ENCODE results near the gene MYADML2. TPM values are rescaled to one million over a fixed set of nuclear protein-coding genes. Genes with fewer than 3 reads are reported as not detected.

MYADML2 gene
- total RNA-seq, 1 donor from 2014 or later, result not detected

DNA sequence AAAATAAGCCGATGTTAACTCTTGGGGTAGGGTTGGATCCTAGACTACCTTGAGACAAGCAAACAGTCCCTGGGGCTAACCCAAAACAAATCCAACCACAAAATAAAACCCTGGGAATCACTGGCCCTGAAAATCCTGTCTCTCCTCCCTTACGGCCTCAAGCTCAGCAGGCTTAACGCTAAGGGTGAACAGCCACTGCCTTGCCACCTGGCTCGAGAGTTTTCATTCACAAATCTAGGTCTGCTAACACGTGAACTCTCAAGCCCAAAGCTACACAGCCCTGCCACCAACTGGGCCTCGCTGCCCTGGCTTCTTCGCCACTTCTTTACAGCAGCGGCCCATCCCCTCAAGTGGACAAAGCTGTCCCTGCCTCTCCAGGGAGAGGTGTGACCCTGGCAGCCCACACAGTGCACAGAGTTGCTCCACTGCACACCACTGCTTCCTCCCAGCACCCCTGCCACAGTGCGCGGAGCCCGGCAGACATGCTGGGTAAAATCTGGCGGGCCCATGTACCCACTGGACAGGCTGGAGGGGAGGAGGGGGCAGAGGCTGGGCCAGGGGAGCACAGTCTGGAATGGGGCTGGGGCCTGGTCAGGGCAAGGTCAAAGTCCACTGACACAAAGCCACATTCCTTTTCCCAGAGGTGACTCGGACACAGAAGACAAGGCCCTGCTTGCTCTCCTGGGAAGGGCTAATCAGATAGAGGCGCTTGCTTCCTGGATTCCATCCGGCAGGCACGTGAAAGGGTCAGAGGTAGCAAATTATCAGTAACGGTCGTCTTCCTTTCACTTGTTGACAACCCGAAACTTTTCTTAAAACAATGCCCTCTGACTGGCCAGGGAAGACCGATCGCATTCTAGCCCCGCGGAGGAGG lies 36.8 kb downstream of the MYADML2 start:
- Mint-ChIP-seq H3K27ac (peak overlapping the region; percentile 90), H3K4me3 (peak overlapping the region; percentile 93)
- no peak for DNase-seq (ENCODE audit: extremely low spot score, unreplicated experiment)

DNA sequence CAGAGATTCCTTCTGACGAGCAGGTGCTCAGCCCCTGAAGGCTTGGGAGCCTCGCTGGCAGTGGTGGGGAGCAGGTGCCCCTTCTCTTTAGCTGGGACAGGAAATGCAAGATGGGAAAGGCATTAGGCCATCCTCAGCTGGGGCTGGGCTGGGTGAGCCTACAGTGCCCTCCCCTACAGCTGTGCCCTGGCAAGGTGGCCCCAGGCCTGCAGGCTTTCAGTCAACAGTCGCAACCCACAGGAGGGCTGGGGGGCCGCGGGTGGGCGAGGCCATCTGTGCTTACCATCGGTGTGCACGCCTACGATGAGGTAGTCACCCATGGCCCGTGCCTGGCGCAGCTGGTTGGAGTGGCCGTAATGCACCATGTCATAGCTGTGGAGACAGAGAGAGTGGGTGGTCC lies 37.8 kb downstream of the MYADML2 start:
- H3K27ac Mint-ChIP-seq, result no peak overlapping the region
- TF ChIP-seq, protein P1, sequence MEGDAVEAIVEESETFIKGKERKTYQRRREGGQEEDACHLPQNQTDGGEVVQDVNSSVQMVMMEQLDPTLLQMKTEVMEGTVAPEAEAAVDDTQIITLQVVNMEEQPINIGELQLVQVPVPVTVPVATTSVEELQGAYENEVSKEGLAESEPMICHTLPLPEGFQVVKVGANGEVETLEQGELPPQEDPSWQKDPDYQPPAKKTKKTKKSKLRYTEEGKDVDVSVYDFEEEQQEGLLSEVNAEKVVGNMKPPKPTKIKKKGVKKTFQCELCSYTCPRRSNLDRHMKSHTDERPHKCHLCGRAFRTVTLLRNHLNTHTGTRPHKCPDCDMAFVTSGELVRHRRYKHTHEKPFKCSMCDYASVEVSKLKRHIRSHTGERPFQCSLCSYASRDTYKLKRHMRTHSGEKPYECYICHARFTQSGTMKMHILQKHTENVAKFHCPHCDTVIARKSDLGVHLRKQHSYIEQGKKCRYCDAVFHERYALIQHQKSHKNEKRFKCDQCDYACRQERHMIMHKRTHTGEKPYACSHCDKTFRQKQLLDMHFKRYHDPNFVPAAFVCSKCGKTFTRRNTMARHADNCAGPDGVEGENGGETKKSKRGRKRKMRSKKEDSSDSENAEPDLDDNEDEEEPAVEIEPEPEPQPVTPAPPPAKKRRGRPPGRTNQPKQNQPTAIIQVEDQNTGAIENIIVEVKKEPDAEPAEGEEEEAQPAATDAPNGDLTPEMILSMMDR (conservative IDR thresholded peaks at IDR 0.05), result no peak
- peaks cover 5% of the 10 kb centered on the region for H3K4me1 Mint-ChIP-seq (ENCODE audit: unreplicated experiment)
- H3K9me3 Mint-ChIP-seq, result no peaks in the 10 kb centered on the region
- no peaks in the 10 kb centered on the region for H3K27me3 Mint-ChIP-seq
- peak overlapping the region; percentile 93 for H3K4me3 Mint-ChIP-seq
- DNase-seq (ENCODE audit: extremely low spot score, unreplicated experiment), result no peak
- H3K36me3 Mint-ChIP-seq, result peaks cover 8% of the 10 kb centered on the region

More for the DNA sequence above, 36.8 kb downstream of the MYADML2 start:
- TF ChIP-seq, protein P1 (conservative IDR thresholded peaks at IDR 0.05), result no peak
- Mint-ChIP-seq H3K27me3 (no peaks in the 10 kb centered on the region), H3K9me3 (no peaks in the 10 kb centered on the region), H3K4me1 (ENCODE audit: unreplicated experiment) (peaks cover 5% of the 10 kb centered on the region), H3K36me3 (peaks cover 8% of the 10 kb centered on the region)

DNA sequence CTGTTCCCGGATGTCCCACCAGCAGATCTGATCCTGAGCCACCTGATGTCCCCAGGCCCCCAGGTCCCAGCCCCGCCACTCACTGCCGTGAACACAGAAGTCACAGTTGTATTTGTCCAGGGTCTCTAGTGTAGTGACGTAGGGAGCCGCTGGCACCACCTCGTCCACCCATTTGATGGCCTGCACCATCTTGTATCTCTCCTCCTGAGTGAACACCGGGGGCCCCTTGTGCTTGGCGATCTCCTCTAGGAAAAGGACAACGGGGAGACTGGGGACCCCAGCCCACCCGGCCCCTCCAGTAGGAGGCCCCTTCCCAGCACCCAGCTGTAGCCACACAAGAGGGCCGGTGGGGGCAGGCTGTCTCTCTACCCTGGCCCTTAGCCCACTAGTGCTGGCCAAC lies 38.2 kb downstream of the MYADML2 start:
- no peaks in the 10 kb centered on the region for H3K9me3 Mint-ChIP-seq
- DNase-seq (ENCODE audit: extremely low spot score, unreplicated experiment), result no peak
- H3K36me3 Mint-ChIP-seq, result peaks cover 8% of the 10 kb centered on the region
- no peak overlapping the region for H3K27ac Mint-ChIP-seq
- H3K27me3 Mint-ChIP-seq, result no peaks in the 10 kb centered on the region
- no peak overlapping the region for H3K4me3 Mint-ChIP-seq
- TF ChIP-seq, protein P1 (conservative IDR thresholded peaks at IDR 0.05), result no peak
- H3K4me1 Mint-ChIP-seq (ENCODE audit: unreplicated experiment), result peaks cover 5% of the 10 kb centered on the region

DNA sequence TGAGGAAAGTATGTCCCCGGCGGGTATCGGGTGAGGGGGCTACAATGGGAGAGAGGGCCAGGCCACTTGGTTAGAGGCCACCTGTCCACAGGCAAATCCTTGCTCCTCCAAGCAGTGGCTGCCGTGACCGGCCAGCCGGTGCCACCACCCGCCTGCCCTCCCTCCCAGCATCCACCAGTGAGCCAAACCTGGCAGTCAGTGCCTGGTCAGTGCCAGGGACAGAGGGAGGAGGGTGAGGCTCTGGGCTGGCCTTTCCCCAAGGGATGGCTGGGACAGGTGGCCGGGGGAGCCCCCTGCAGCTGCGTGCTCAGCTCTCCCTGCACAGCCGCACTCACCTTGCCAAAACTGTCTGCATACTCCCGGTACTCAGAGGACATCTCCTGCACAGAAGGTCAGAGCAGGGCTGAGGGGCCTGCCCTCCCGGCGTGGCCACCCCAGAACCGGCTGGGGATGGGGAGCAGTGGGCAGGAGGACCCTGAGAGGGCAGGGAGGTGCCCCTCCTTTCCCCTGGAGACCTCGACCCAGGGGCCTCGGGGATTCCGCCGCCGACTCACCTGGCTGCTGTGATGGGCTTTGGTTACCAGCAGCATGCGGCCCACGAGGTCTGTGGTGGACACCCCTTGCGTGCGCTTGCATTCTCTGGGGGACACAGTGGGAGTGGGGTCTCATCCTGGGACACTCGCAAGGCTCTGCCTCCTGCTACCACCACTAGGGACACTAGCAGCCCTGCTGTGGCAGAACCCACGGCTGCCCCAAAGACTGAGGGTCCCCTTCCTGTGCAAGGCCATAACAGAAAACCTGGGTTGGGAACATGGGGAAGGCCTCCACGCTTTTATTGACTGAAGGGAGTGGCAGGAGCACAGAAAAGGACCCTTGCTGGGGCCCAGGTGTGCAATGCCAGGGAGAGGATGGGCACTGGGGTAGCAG lies 39.6 kb downstream of the MYADML2 start:
- DNase-seq (ENCODE audit: extremely low spot score, unreplicated experiment), result no peak
- Mint-ChIP-seq H3K4me3 (no peak overlapping the region), H3K36me3 (no peaks in the 10 kb centered on the region), H3K4me1 (ENCODE audit: unreplicated experiment) (no peaks in the 10 kb centered on the region), H3K27ac (no peak overlapping the region), H3K9me3 (no peaks in the 10 kb centered on the region), H3K27me3 (no peaks in the 10 kb centered on the region)
- TF ChIP-seq, protein P1 (conservative IDR thresholded peaks at IDR 0.05), result peak; percentile 24

DNA sequence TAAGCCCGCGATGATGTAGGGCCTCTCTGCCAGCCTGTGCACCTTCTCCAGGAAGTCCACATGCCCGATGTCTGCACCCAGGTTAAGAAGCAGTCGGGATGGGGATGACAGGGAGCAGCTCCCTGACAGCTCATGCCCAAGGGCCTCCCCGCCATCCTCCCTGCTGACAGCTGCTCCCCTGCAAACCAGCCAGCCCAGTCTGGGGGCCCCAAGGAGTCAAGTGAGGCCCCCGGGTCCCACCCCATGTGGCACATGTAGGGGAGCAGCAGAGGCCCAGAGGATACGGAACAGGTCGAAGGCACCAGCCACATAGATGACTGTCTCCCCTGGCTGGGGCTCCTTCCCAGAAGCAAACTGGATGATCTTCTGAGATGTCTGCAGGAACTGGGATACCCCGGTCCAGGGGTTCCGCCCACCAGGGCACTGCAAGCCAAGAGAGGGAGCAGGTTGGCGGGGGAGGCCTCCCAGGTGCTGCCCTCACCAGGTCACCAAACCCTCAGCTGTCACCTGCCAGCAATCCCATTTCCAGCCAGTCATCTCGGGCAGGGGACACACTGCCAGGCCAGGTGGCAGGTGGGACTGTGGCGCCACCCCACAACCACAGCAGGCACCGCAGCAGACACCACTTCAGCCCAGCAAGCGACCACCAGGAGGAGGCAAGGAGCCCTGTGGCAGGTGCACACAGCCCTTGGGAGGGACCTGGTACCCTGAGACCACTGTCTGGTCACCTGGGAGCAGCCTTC lies 40.4 kb downstream of the MYADML2 start:
- DNase-seq (ENCODE audit: extremely low spot score, unreplicated experiment), result no peak
- Mint-ChIP-seq H3K27ac (no peak overlapping the region), H3K36me3 (no peaks in the 10 kb centered on the region), H3K27me3 (no peaks in the 10 kb centered on the region), H3K4me1 (ENCODE audit: unreplicated experiment) (no peaks in the 10 kb centered on the region), H3K9me3 (no peaks in the 10 kb centered on the region), H3K4me3 (no peak overlapping the region)
- TF ChIP-seq, protein P1 (conservative IDR thresholded peaks at IDR 0.05), result no peak

Measured in type B pancreatic cell (in vitro differentiated cells).